ENCODE data around the gene ZNF385A. TPM values are rescaled to one million over a fixed set of nuclear protein-coding genes. Genes with fewer than 3 reads are reported as not detected.

ZNF385A gene
- total and polyA plus RNA-seq, 2 experiments from 2014 or later: 10.9 to 21.7 TPM

GRCh38 chr12:54356951-54357356 is 27.6 kb downstream of the ZNF385A start:
- Histone ChIP-seq H3K27me3 (ENCODE audit: insufficient read depth) (peaks cover under 1% of the 10 kb centered on the region; the same call in 1 of the 2 replicates), H3K9me2 (ENCODE audit: insufficient read depth) (no peaks in the 10 kb centered on the region), H3F3A (replicated peaks; ENCODE audit: low read depth) (peaks cover 19% of the 10 kb centered on the region), H3K79me2 (replicated peaks; ENCODE audit: insufficient read depth) (no peaks in the 10 kb centered on the region; the same call in 1 of the 2 replicates), H3K27ac (ENCODE audit: low read depth) (peak overlapping the region; percentile 82), H3K4me1 (ENCODE audit: insufficient read depth) (peaks cover 66% of the 10 kb centered on the region), H3K4me3 (peak overlapping the region; percentile 75), H3K36me3 (ENCODE audit: insufficient read depth) (no peaks in the 10 kb centered on the region), H3K4me2 (peak overlapping the region; percentile 95), H4K20me1 (replicated peaks; ENCODE audit: insufficient read depth) (no peaks in the 10 kb centered on the region), H2AFZ (no peak overlapping the region)
- peak overlapping the region; percentile 79 for H3K27ac Mint-ChIP-seq
- H3K4me1 Mint-ChIP-seq: peaks cover 27% of the 10 kb centered on the region
- H3K27me3 Mint-ChIP-seq (ENCODE audit: insufficient read depth, low read depth, poor library complexity): peaks cover 31% of the 10 kb centered on the region
- H3K9me3 Mint-ChIP-seq: no peaks in the 10 kb centered on the region; the same call in 2 of the 3 replicates
- H3K36me3 Mint-ChIP-seq (ENCODE audit: low read depth): no peaks in the 10 kb centered on the region; the same call in 2 of the 3 replicates
- ATAC-seq (no peak), DNase-seq (ENCODE audit: low spot score) (peak; percentile 65)
- TF ChIP-seq ZNF462 (CRISPR knock-in tag; IDR thresholded peaks at IDR 0.05) (no peak), JUNB (IDR thresholded peaks at IDR 0.05; ENCODE audit: unreplicated experiment) (no peak), EZH2phosphoT487 (IDR thresholded peaks at IDR 0.05; ENCODE audit: unreplicated experiment) (no peak), POLR2AphosphoS5 (IDR thresholded peaks at IDR 0.05; ENCODE audit: low read depth) (no peak; the same call in 1 of the 2 replicates), REST (IDR thresholded peaks at IDR 0.05; ENCODE audit: unreplicated experiment) (no peak), NANOG (IDR thresholded peaks at IDR 0.05; ENCODE audit: borderline replicate concordance) (no peak), CTCF (conservative IDR thresholded peaks at IDR 0.05; ENCODE audit: low read depth in 2 of 2) (no peak), ZNF114 (CRISPR knock-in tag; IDR thresholded peaks at IDR 0.05) (no peak), ZNF331 (CRISPR knock-in tag; IDR thresholded peaks at IDR 0.05; ENCODE audit: low read depth) (no peak)
- H3K4me3 Mint-ChIP-seq: peak overlapping the region; percentile 42
